Measurements from ENCODE around the gene MYO3B. TPM values are rescaled to one million over a fixed set of nuclear protein-coding genes. Genes with fewer than 3 reads are reported as not detected.
"Not testable (repeated sequence)": the region's sequence is repeated elsewhere in the genome, so short reads cannot be mapped to it uniquely, and the experiment has no call there.

The MYO3B gene
- total RNA-seq, 3 donors from 2014 or later (not counting 1 experiment from before 2014, with no cell fraction given), result 0.68 to 0.88 (median 0.75) TPM

- ATAC-seq (peak in 1 of 3 donors; percentile 18), DNase-seq (no peak)
- TF ChIP-seq CTCF (IDR thresholded peaks at IDR 0.05), result no peak
- no peak overlapping the region for H3K27ac ChIP-seq (ENCODE audit: low read length)
- no peaks in the 10 kb centered on the region for H3K9me3 ChIP-seq (ENCODE audit: control insufficient read depth, insufficient read depth, low read length)
- no peak overlapping the region for H3K4me3 ChIP-seq (ENCODE audit: low read length)
- H3K9me3 Mint-ChIP-seq, result peaks cover 3% of the 10 kb centered on the region in 2 donors
- WGBS (ENCODE audit: insufficient coverage), result 40% methylated on average over 14 of the region's 14 CpGs
- no peak overlapping the region for H3K4me3 Mint-ChIP-seq
- peak overlapping the region in 1 of 2 donors; percentile 21 for H3K27ac Mint-ChIP-seq
- H3K27me3 Mint-ChIP-seq (ENCODE audit: low read depth in 2 of 2), result no peaks in the 10 kb centered on the region
- peaks cover 5% of the 10 kb centered on the region in 2 donors for H3K4me1 Mint-ChIP-seq
- H3K36me3 Mint-ChIP-seq, result peaks cover 10% of the 10 kb centered on the region
- intact Hi-C loops (cut with micrococcal nuclease), result no loop called here
- no peaks in the 10 kb centered on the region for H3K4me1 ChIP-seq (ENCODE audit: control insufficient read depth, insufficient read depth, low read length)
- H3K36me3 ChIP-seq (ENCODE audit: control insufficient read depth, insufficient read depth, low read length), result no peaks in the 10 kb centered on the region
- H3K27me3 ChIP-seq (ENCODE audit: control insufficient read depth, insufficient read depth, low read length), result no peaks in the 10 kb centered on the region
Observed at GRCh38 chr2:170212625-170213280, 34.8 kb downstream of the MYO3B start.

- DNase-seq; H3K9me3 ChIP-seq (ENCODE audit: control insufficient read depth, insufficient read depth, low read length); H3K4me1 ChIP-seq (ENCODE audit: control insufficient read depth, insufficient read depth, low read length); H3K27ac ChIP-seq (ENCODE audit: low read length); H3K4me3 ChIP-seq (ENCODE audit: low read length); H3K4me1 Mint-ChIP-seq; intact Hi-C loops (cut with micrococcal nuclease); ATAC-seq; H3K27me3 Mint-ChIP-seq (ENCODE audit: low read depth in 2 of 2); H3K9me3 Mint-ChIP-seq; H3K27me3 ChIP-seq (ENCODE audit: control insufficient read depth, insufficient read depth, low read length); H3K4me3 Mint-ChIP-seq; H3K36me3 ChIP-seq (ENCODE audit: control insufficient read depth, insufficient read depth, low read length): not testable (repeated sequence)
- 67% methylated on average over 8 of the region's 10 CpGs for WGBS (ENCODE audit: insufficient coverage)
- Mint-ChIP-seq H3K36me3 (peaks cover 10% of the 10 kb centered on the region), H3K27ac (peak overlapping the region in 1 of 2 donors; percentile 21)
Observed at GRCh38 chr2:170213281-170213625, 35.3 kb downstream of the MYO3B start.

GRCh38 chr2:170213651-170214050 is 35.7 kb downstream of the MYO3B start:
- H3K9me3 Mint-ChIP-seq, result peaks cover 3% of the 10 kb centered on the region in 2 donors
- no peak overlapping the region for H3K4me3 Mint-ChIP-seq
- H3K27me3 Mint-ChIP-seq (ENCODE audit: low read depth in 2 of 2), result no peaks in the 10 kb centered on the region
- no peak overlapping the region for H3K27ac Mint-ChIP-seq
- H3K36me3 ChIP-seq (ENCODE audit: control insufficient read depth, insufficient read depth, low read length), result no peaks in the 10 kb centered on the region
- H3K36me3 Mint-ChIP-seq, result peaks cover 10% of the 10 kb centered on the region
- no peaks in the 10 kb centered on the region for H3K27me3 ChIP-seq (ENCODE audit: control insufficient read depth, insufficient read depth, low read length)
- WGBS (ENCODE audit: insufficient coverage), result 86% methylated on average over 1 of the region's 2 CpGs
- H3K9me3 ChIP-seq (ENCODE audit: control insufficient read depth, insufficient read depth, low read length), result no peaks in the 10 kb centered on the region
- DNase-seq (no peak), ATAC-seq (no peak)
- H3K27ac ChIP-seq (ENCODE audit: low read length), result no peak overlapping the region
- no peaks in the 10 kb centered on the region for H3K4me1 ChIP-seq (ENCODE audit: control insufficient read depth, insufficient read depth, low read length)
- intact Hi-C loops (cut with micrococcal nuclease), result no loop called here
- no peak overlapping the region for H3K4me3 ChIP-seq (ENCODE audit: low read length)
- H3K4me1 Mint-ChIP-seq, result peaks cover 5% of the 10 kb centered on the region in 2 donors
- TF ChIP-seq CTCF (IDR thresholded peaks at IDR 0.05), result no peak

- ATAC-seq, result no peak
- TF ChIP-seq CTCF (IDR thresholded peaks at IDR 0.05), result no peak
Observed at GRCh38 chr2:170214309-170214948, 36.5 kb downstream of the MYO3B start.

More at GRCh38 chr2:170214309-170214948, 36.5 kb downstream of the MYO3B start:
- Histone ChIP-seq H3K4me3 (ENCODE audit: low read length) (no peak overlapping the region), H3K36me3 (ENCODE audit: control insufficient read depth, insufficient read depth, low read length) (no peaks in the 10 kb centered on the region), H3K9me3 (ENCODE audit: control insufficient read depth, insufficient read depth, low read length) (no peaks in the 10 kb centered on the region), H3K27ac (ENCODE audit: low read length) (no peak overlapping the region), H3K27me3 (ENCODE audit: control insufficient read depth, insufficient read depth, low read length) (no peaks in the 10 kb centered on the region), H3K4me1 (ENCODE audit: control insufficient read depth, insufficient read depth, low read length) (no peaks in the 10 kb centered on the region)
- peaks cover 5% of the 10 kb centered on the region in 2 donors for H3K4me1 Mint-ChIP-seq
- H3K27me3 Mint-ChIP-seq (ENCODE audit: low read depth in 2 of 2), result no peaks in the 10 kb centered on the region
- H3K36me3 Mint-ChIP-seq, result peaks cover 10% of the 10 kb centered on the region
- no peak overlapping the region for H3K27ac Mint-ChIP-seq
- intact Hi-C loops (cut with micrococcal nuclease), result no loop called here
- no peak for DNase-seq
- 70% methylated on average over 7 of the region's 7 CpGs for WGBS (ENCODE audit: insufficient coverage)
- peaks cover 3% of the 10 kb centered on the region in 2 donors for H3K9me3 Mint-ChIP-seq
- H3K4me3 Mint-ChIP-seq, result no peak overlapping the region
